A673 (cell line): ENCODE results near the gene PNPLA2. TPM values are rescaled to one million over a fixed set of nuclear protein-coding genes. Genes with fewer than 3 reads are reported as not detected.

Experiments
- BruUV-seq: library from RNA; stranded (reverse); fragments of 400-500 nt; replicated peaks from 2 replicates; lab custom pipeline; 2021; lab: Mats Ljungman, UMichigan
- CTCF ChIA-PET: fragments of 300-600 bp; sonication (Branson Sonifier 250); formaldehyde crosslinking; loops from one replicate; lab custom pipeline; 2022; ENCODE audit warnings: antibody characterized with exemption; lab: Charles Lee
- POLR2A ChIA-PET: fragments of 300-600 bp; sonication (Branson Sonifier 250); formaldehyde crosslinking; loops from one replicate; lab custom pipeline; 2022; ENCODE audit warnings: antibody characterized with exemption; ENCODE audit not compliant: low non-redundant PET; lab: Charles Lee
- DNase-seq: peaks from one replicate; pipeline ENCODE4 v3.0.0-alpha.2; 2015; ENCODE audit warnings: low spot score
- H3K27ac ChIP-seq: fragments of 200-600 bp; sonication (generic); 2 replicates; pipeline ENCODE4 v1.5.1; 2016; ENCODE audit warnings: mixed run types, low read depth, mild to moderate bottlenecking, mixed read lengths, antibody characterized with exemption, low read length; ENCODE audit not compliant: poor library complexity, severe bottlenecking
- H3K27me3 ChIP-seq: fragments of 200-600 bp; sonication (generic); replicated peaks from 2 replicates; pipeline ENCODE4 v1.6.1; 2017; ENCODE audit warnings: mixed run types, low read depth, mild to moderate bottlenecking, mixed read lengths, antibody characterized with exemption, low read length; ENCODE audit not compliant: insufficient read depth, poor library complexity
- H3K36me3 ChIP-seq: fragments of 200-600 bp; sonication (generic); 2 replicates; pipeline ENCODE4 v1.6.1; 2016; ENCODE audit warnings: mixed run types, mild to moderate bottlenecking, mixed read lengths, antibody characterized with exemption, low read length; ENCODE audit not compliant: insufficient read depth, poor library complexity, severe bottlenecking
- H3K4me1 ChIP-seq: fragments of 200-600 bp; sonication (generic); 2 replicates; pipeline ENCODE4 v1.6.1; 2017; ENCODE audit warnings: mixed run types, mild to moderate bottlenecking, mixed read lengths, antibody characterized with exemption, low read length; ENCODE audit not compliant: insufficient read depth, poor library complexity, severe bottlenecking
- H3K4me3 ChIP-seq: fragments of 200-600 bp; sonication (generic); 2 replicates; pipeline ENCODE4 v1.5.1; 2016; ENCODE audit warnings: low read depth, mixed run types, mild to moderate bottlenecking, mixed read lengths, low read length; ENCODE audit not compliant: poor library complexity, severe bottlenecking
- H3K9me3 ChIP-seq: fragments of 200-600 bp; sonication (generic); 2 replicates; pipeline ENCODE4 v1.6.1; 2016; ENCODE audit warnings: mixed run types, low read depth, mild to moderate bottlenecking, mixed read lengths, antibody characterized with exemption, low read length; ENCODE audit not compliant: poor library complexity, severe bottlenecking
- EZH2 ChIP-seq: fragments of 200-600 bp; sonication (generic); IDR thresholded peaks from 2 replicates; pipeline ENCODE4 v1.6.1; 2017; ENCODE audit warnings: borderline replicate concordance, low read depth, mild to moderate bottlenecking, mixed read lengths, antibody characterized with exemption, low read length; ENCODE audit not compliant: poor library complexity, severe bottlenecking
- intact Hi-C: fragments of 100-400 bp; cut with micrococcal nuclease; formaldehyde crosslinking; loops from one replicate; pipeline ENCODE4 v1.10.0; 2022; ENCODE audit not compliant: unreplicated experiment
- total RNA-seq: library from RNA; stranded (reverse); gene quantifications from 2 replicates; pipeline ENCODE4 v1.2.3, GENCODE V29; 2021
- TF ChIP-seq, protein P1 (sequence below): fragments of 300-800, 200-600 bp; sonication (generic); conservative IDR thresholded peaks from 2 replicates; pipeline ENCODE4 v1.5.1; 2017; ENCODE audit warnings: low read depth, mild to moderate bottlenecking, antibody characterized with exemption, low read length, moderate library complexity, mixed read lengths

Gene PNPLA2
- total RNA-seq, 1 experiment from 2014 or later, result 45.4 TPM

DNA sequence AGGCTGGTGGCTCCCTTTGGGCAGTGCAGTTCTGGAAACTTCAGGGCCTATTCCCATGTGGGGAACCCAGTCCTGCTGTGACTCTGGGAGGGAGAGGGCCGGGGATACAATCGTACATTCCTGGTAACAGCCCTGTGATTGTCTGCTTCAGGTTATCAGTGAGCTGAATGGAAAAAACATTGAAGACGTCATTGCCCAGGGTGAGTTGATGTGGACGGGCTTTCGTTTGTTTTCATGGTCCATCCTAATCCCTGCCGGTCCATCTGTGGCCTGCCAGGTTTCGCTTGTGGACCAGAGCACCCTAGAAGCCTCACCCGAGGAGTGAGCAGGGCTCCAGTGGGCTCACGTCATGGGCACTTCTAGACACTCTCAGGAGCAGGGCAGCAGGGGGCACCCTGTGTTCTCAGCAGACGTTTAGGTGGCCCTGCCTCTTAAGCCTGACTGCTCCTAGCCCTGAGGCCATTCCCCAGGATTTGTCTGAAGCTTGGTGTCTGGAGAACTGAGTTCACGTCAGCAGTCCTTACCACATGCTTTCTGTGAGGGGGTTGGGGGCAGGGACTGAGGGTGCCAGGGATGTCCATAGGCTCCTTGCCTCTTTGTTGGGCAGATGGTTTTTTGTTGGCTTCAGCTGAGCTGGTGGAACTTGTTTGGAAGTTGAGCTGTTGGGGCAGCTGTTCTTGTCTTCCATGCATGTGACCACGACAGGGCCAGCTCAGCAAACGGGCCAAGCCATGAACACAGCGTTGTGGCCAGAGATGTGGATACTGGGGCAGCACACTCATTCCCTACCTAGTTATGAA lies 7.1 kb upstream of the PNPLA2 start:
- Histone ChIP-seq H3K27ac (peak overlapping the region; percentile 99), H3K4me1 (peaks cover 11% of the 10 kb centered on the region), H3K4me3 (peak overlapping the region; percentile 95), H3K9me3 (no peaks in the 10 kb centered on the region), H3K36me3 (peaks cover 29% of the 10 kb centered on the region), H3K27me3 (no peaks in the 10 kb centered on the region)
- CTCF ChIA-PET, result no interaction called here
- DNase-seq, result no peak
- no TSS peak for BruUV-seq
- POLR2A ChIA-PET, result interaction anchor here (0.6 kb wide), 2 partner anchors 209 to 306 kb away, joined by 4 to 5 read pairs; no protein-coding TSS in a partner anchor
- no peak for TF ChIP-seq EZH2
- TF ChIP-seq, protein P1, sequence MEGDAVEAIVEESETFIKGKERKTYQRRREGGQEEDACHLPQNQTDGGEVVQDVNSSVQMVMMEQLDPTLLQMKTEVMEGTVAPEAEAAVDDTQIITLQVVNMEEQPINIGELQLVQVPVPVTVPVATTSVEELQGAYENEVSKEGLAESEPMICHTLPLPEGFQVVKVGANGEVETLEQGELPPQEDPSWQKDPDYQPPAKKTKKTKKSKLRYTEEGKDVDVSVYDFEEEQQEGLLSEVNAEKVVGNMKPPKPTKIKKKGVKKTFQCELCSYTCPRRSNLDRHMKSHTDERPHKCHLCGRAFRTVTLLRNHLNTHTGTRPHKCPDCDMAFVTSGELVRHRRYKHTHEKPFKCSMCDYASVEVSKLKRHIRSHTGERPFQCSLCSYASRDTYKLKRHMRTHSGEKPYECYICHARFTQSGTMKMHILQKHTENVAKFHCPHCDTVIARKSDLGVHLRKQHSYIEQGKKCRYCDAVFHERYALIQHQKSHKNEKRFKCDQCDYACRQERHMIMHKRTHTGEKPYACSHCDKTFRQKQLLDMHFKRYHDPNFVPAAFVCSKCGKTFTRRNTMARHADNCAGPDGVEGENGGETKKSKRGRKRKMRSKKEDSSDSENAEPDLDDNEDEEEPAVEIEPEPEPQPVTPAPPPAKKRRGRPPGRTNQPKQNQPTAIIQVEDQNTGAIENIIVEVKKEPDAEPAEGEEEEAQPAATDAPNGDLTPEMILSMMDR, result no peak
- intact Hi-C loops, result no loop called here

- intact Hi-C loops, result no loop called here
- Histone ChIP-seq H3K4me1 (peaks cover 11% of the 10 kb centered on the region), H3K9me3 (no peaks in the 10 kb centered on the region), H3K27ac (no peak overlapping the region), H3K36me3 (peaks cover 29% of the 10 kb centered on the region), H3K27me3 (no peaks in the 10 kb centered on the region), H3K4me3 (no peak overlapping the region)
- BruUV-seq, result no TSS peak
- no peak for DNase-seq
- ChIA-PET CTCF (no interaction called here), POLR2A (interaction anchor here (0.6 kb wide), 1 partner anchor 307 kb away, joined by 5 read pairs; no protein-coding TSS in a partner anchor)
- no peak for TF ChIP-seq EZH2
Measured at GRCh38 chr11:812390-812789, 6.3 kb upstream of the PNPLA2 start.

GRCh38 chr11:813072-813455 lies 5.7 kb upstream of the PNPLA2 start:
- H3K36me3 ChIP-seq, result peaks cover 29% of the 10 kb centered on the region
- no peaks in the 10 kb centered on the region for H3K9me3 ChIP-seq
- no peak overlapping the region for H3K27ac ChIP-seq
- no peaks in the 10 kb centered on the region for H3K27me3 ChIP-seq
- no peak overlapping the region for H3K4me3 ChIP-seq
- peaks cover 11% of the 10 kb centered on the region for H3K4me1 ChIP-seq
- BruUV-seq, result no TSS peak
- ChIA-PET POLR2A (no interaction called here), CTCF (no interaction called here)
- no peak for DNase-seq
- intact Hi-C loops, result no loop called here
- TF ChIP-seq, protein P1, result no peak
- TF ChIP-seq EZH2, result no peak
